Fibroblast of lung (primary cell): ENCODE data around the gene PCID2. TPM values are rescaled to one million over a fixed set of nuclear protein-coding genes. Genes with fewer than 3 reads are reported as not detected.
"Not testable (repeated sequence)": the region's sequence is repeated elsewhere in the genome, so short reads cannot be mapped to it uniquely, and the experiment has no call there.

ENCODE experiments used
- DNase-seq, 2 donors: peaks; one replicate each; pipeline versions ENCODE4 v3.0.0 to v3.0.0-alpha.2; 2010; ENCODE audit warnings: low read depth in 2 of 2
- H2AFZ ChIP-seq: 2 replicates; pipeline ENCODE4 v1.5.1; 2012; ENCODE audit warnings: low read length, control low read depth, inconsistent platforms
- H3K27ac ChIP-seq: 2 replicates; pipeline ENCODE4 v1.5.1; 2011; ENCODE audit warnings: low read length, control low read depth; ENCODE audit not compliant: insufficient read depth
- H3K27me3 ChIP-seq: 2 replicates; pipeline ENCODE4 v1.5.1; 2011; ENCODE audit warnings: mild to moderate bottlenecking, low read length; ENCODE audit not compliant: control insufficient read depth, insufficient read depth
- H3K36me3 ChIP-seq: 2 replicates; pipeline ENCODE4 v1.5.1; 2011; ENCODE audit warnings: low read length; ENCODE audit not compliant: control insufficient read depth, insufficient read depth
- H3K4me1 ChIP-seq: 2 replicates; pipeline ENCODE4 v1.5.1; 2011; ENCODE audit warnings: low read length; ENCODE audit not compliant: control insufficient read depth, insufficient read depth; ENCODE audit errors: extremely low read depth
- H3K4me2 ChIP-seq: 2 replicates; pipeline ENCODE4 v1.5.1; 2011; ENCODE audit warnings: low read length, control low read depth; ENCODE audit not compliant: insufficient read depth; ENCODE audit errors: extremely low read depth
- H3K4me3 ChIP-seq, 4 experiments: fragments of 200-600 bp in 1 of 4; sonication (generic) in 1 of 4; replicated peaks in 1 of 4; 2 replicates each; pipeline ENCODE4 v1.5.1; 2011 to 2016; ENCODE audit warnings: low read length in 4 of 4, low read depth in 3 of 4, mild to moderate bottlenecking in 3 of 4, control low read depth in 2 of 4, inconsistent platforms in 1 of 4, mixed read lengths in 1 of 4; ENCODE audit not compliant: insufficient read depth in 1 of 4; ENCODE audit errors: control extremely low read depth in 1 of 4
- H3K79me2 ChIP-seq: 2 replicates; pipeline ENCODE4 v1.5.1; 2012; ENCODE audit warnings: mild to moderate bottlenecking, low read length, inconsistent platforms; ENCODE audit not compliant: control insufficient read depth, insufficient read depth
- H3K9ac ChIP-seq: 2 replicates; pipeline ENCODE4 v1.5.1; 2011; ENCODE audit warnings: mild to moderate bottlenecking, low read length, control low read depth; ENCODE audit not compliant: insufficient read depth
- H3K9me3 ChIP-seq: 2 replicates; pipeline ENCODE4 v1.5.1; 2012; ENCODE audit warnings: low read depth, low read length; ENCODE audit not compliant: control insufficient read depth, insufficient read depth
- H4K20me1 ChIP-seq: 2 replicates; pipeline ENCODE4 v1.5.1; 2011; ENCODE audit warnings: low read length; ENCODE audit not compliant: control insufficient read depth, insufficient read depth; ENCODE audit errors: extremely low read depth
- CTCF ChIP-seq, 2 donors: IDR thresholded peaks in 1 of 2; conservative IDR thresholded peaks in 1 of 2; 1 replicate in 1 of 2; 2 replicates in 1 of 2; pipeline ENCODE4 v1.5.1; 2011 to 2012; ENCODE audit warnings: low read length in 2 of 2, control low read depth in 1 of 2, inconsistent platforms in 1 of 2, low read depth in 1 of 2, mild to moderate bottlenecking in 1 of 2
- EZH2 ChIP-seq: IDR thresholded peaks from 2 replicates; pipeline ENCODE4 v1.5.1; 2012; ENCODE audit warnings: low read length, control low read depth, mild to moderate bottlenecking; ENCODE audit errors: missing control alignments
- polyA plus RNA-seq, 2 donors: library from polyadenylated mRNA; depleted of rRNA in 1 of 2; stranded (reverse) in 1 of 2; unstranded in 1 of 2; fragments of >200 nt; gene quantifications; 2 replicates each; pipeline ENCODE4 v1.2.1, GENCODE V29; 2011 to 2012; ENCODE audit warnings: missing spikeins in 1 of 2
- total RNA-seq: library from RNA; depleted of rRNA; stranded (reverse); fragments of >200 nt; gene quantifications from 2 replicates; pipeline ENCODE4 v1.2.1, GENCODE V29; 2014

The PCID2 gene
- total and polyA plus RNA-seq, 2 donors (not counting 1 experiment from before 2014, with no cell fraction given): 93.5 to 113 TPM

GRCh38 chr13:113245849-113246796 lies 37.7 kb upstream of the PCID2 start:
- no peaks in the 10 kb centered on the region for H4K20me1 ChIP-seq
- DNase-seq: peak in 1 of 2 donors; percentile 7
- no peak overlapping the region for H3K4me2 ChIP-seq

GRCh38 chr13:113243847-113244246 lies 35.4 kb upstream of the PCID2 start:
- Histone ChIP-seq H3K4me3 (no peak overlapping the region), H3K4me2 (no peak overlapping the region), H3K79me2 (no peaks in the 10 kb centered on the region), H4K20me1 (no peaks in the 10 kb centered on the region), H3K9me3 (no peaks in the 10 kb centered on the region), H3K36me3 (peaks cover 34% of the 10 kb centered on the region), H2AFZ (no peak overlapping the region), H3K27me3 (no peaks in the 10 kb centered on the region), H3K27ac (no peak overlapping the region), H3K9ac (no peak overlapping the region), H3K4me1 (no peaks in the 10 kb centered on the region)
- no peak for DNase-seq
- TF ChIP-seq CTCF (conservative IDR thresholded peaks at IDR 0.05 in 1 of 2, IDR thresholded peaks at IDR 0.05 in 1 of 2; ENCODE audit: low read depth in 1 of 2, low read length in 2 of 2) (no peak), EZH2 (no peak)

More at GRCh38 chr13:113245849-113246796, 37.7 kb upstream of the PCID2 start:
- Histone ChIP-seq H3K9ac (no peak overlapping the region), H3K79me2 (no peaks in the 10 kb centered on the region), H3K36me3 (peaks cover 29% of the 10 kb centered on the region), H3K4me3 (no peak overlapping the region), H3K4me1 (no peaks in the 10 kb centered on the region), H3K9me3 (no peaks in the 10 kb centered on the region), H2AFZ (no peak overlapping the region), H3K27me3 (no peaks in the 10 kb centered on the region), H3K27ac (no peak overlapping the region)
- TF ChIP-seq CTCF (conservative IDR thresholded peaks at IDR 0.05 in 1 of 2, IDR thresholded peaks at IDR 0.05 in 1 of 2; ENCODE audit: low read depth in 1 of 2, low read length in 2 of 2) (peak; percentile 9 to 30), EZH2 (no peak)

GRCh38 chr13:113241623-113242022 lies 33.2 kb upstream of the PCID2 start:
- not testable (repeated sequence) for H3K4me1 ChIP-seq, H3K4me2 ChIP-seq, H3K79me2 ChIP-seq, H4K20me1 ChIP-seq, H3K27me3 ChIP-seq, H3K27ac ChIP-seq, H3K9me3 ChIP-seq, H2AFZ ChIP-seq, H3K9ac ChIP-seq, DNase-seq, H3K4me3 ChIP-seq
- H3K36me3 ChIP-seq: peaks cover 30% of the 10 kb centered on the region
